ENCODE results near the gene SGPP2. TPM values are rescaled to one million over a fixed set of nuclear protein-coding genes. Genes with fewer than 3 reads are reported as not detected.

Gene SGPP2
- total RNA-seq, 4 donors from 2014 or later, result 33.6 to 66.0 (median 49.4) TPM

DNA sequence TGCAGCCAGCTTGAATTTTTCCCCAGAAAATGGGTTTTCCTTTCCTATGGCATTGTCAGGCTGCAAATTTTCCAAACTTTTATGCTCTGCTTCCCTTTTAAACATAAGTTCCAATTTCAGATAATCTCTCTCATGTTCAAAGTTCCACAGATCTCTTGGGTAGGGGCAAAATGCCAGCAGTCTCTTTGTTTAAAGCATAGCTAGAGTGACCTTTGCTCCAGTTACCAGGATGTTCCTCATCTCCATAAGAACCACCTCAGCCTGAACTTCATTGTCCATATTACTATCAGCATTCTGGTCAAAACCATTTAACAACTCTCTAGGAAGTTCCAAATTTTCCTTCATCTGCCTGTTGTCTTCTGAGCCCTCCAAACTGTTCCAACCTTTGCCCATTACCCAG lies 68.3 kb downstream of the SGPP2 start:
- no peak for DNase-seq
- no peaks in the 10 kb centered on the region for H3K9me3 ChIP-seq
- TF ChIP-seq, protein P1, sequence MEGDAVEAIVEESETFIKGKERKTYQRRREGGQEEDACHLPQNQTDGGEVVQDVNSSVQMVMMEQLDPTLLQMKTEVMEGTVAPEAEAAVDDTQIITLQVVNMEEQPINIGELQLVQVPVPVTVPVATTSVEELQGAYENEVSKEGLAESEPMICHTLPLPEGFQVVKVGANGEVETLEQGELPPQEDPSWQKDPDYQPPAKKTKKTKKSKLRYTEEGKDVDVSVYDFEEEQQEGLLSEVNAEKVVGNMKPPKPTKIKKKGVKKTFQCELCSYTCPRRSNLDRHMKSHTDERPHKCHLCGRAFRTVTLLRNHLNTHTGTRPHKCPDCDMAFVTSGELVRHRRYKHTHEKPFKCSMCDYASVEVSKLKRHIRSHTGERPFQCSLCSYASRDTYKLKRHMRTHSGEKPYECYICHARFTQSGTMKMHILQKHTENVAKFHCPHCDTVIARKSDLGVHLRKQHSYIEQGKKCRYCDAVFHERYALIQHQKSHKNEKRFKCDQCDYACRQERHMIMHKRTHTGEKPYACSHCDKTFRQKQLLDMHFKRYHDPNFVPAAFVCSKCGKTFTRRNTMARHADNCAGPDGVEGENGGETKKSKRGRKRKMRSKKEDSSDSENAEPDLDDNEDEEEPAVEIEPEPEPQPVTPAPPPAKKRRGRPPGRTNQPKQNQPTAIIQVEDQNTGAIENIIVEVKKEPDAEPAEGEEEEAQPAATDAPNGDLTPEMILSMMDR (IDR thresholded peaks at IDR 0.05), result no peak
- TF ChIP-seq POLR2A (IDR thresholded peaks at IDR 0.05), result no peak
- H3K4me3 ChIP-seq, result no peak overlapping the region
- intact Hi-C loops (cut with DNase I), result no loop called here
- no peaks in the 10 kb centered on the region for H3K4me1 ChIP-seq
- no peak overlapping the region for H3K27ac ChIP-seq
- peaks cover 0 to under 1% (median 0%) of the 10 kb centered on the region in 4 donors for H3K27me3 ChIP-seq
- no peaks in the 10 kb centered on the region for H3K36me3 ChIP-seq

DNA sequence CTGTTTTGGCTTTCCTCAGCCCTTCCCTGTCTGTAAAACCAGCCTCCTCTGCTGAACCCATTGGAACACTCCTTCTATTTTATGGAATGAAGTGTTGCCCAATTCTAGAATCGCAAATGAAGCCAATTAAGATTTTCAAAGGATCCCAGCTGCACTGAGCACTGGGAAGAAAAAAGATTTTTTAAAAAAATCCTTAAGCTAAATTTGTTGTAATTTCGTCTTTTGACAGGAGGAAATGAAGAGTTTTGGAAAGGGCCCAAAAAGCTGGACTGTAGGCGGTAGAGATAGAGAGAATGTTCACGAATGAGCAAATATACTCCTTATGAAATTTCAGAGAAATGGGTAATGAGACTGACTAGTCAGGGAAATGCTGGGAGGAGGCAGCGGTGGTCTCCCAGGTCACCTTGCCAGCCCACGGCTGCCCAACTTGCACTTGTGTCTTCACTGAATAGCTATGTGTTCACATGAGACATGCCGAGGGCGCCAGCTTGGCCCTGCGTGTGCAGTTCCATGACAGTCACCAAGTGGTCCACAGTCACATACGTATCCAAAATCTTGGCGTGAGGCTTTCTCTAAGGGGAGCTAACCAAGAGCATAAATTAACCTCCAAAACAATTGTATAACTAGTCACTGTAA lies 69.9 kb downstream of the SGPP2 start:
- no peak overlapping the region for H3K27ac ChIP-seq
- DNase-seq, result no peak
- no peak for TF ChIP-seq POLR2A (IDR thresholded peaks at IDR 0.05)
- TF ChIP-seq, protein P1 (IDR thresholded peaks at IDR 0.05), result no peak
- H3K27me3 ChIP-seq, result no peaks in the 10 kb centered on the region
- no peaks in the 10 kb centered on the region for H3K4me1 ChIP-seq
- intact Hi-C loops (cut with DNase I), result no loop called here
- WGBS, 2 donors, result 70 to 81% methylated on average over 11 of the region's 11 CpGs
- no peak overlapping the region for H3K4me3 ChIP-seq
- no peaks in the 10 kb centered on the region for H3K9me3 ChIP-seq
- H3K36me3 ChIP-seq, result no peaks in the 10 kb centered on the region

DNA sequence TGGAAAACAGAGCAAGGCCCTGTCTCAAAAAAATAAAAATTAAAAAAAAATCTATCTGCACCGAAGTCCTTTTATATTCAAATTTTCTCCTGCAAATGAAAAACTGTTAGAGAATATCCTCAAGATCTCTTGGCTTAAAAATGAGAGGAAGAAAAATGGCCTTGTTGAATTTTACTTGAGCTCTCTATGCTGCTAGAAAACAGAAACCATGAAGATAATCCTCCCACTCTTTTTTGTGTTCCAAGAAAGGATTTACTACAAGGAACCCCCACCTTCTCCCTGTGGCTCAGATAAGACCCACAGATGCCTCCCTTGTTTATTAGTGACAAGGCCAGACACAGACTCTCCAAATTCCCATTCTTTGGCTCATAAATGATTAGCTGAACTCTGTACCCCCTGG lies 71.0 kb downstream of the SGPP2 start:
- TF ChIP-seq POLR2A (IDR thresholded peaks at IDR 0.05), result no peak
- TF ChIP-seq, protein P1 (IDR thresholded peaks at IDR 0.05), result no peak
- H3K36me3 ChIP-seq, result no peaks in the 10 kb centered on the region
- no peaks in the 10 kb centered on the region for H3K9me3 ChIP-seq
- no peaks in the 10 kb centered on the region for H3K27me3 ChIP-seq
- WGBS, 2 donors, result 59 to 75% methylated on average over 1 of the region's 1 CpG
- intact Hi-C loops (cut with DNase I), result no loop called here
- H3K4me3 ChIP-seq, result no peak overlapping the region
- no peaks in the 10 kb centered on the region for H3K4me1 ChIP-seq
- DNase-seq, result no peak
- no peak overlapping the region for H3K27ac ChIP-seq

DNA sequence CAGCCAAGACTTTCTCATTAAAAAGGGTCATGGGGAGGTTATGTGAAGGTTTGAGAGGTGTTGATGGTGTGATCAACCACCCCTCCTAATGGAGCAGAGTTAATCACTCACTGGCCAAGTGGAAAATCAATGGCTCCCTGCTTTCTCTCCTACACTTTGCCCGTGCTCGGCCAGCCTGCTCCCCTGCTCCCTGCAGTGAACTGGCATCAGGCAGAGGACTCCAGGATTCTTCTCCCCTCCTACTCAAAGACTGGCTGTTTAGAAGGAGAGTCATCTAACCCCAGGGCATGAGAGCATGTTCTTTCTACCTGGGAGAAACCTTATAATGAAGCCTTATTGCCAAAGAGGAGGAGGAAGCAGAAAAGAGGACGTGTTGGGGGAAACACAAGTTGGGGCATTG lies 74.9 kb downstream of the SGPP2 start:
- Histone ChIP-seq H3K4me1 (no peaks in the 10 kb centered on the region), H3K36me3 (peaks cover 0 to 3% (median 0%) of the 10 kb centered on the region in 3 donors), H3K27me3 (no peaks in the 10 kb centered on the region), H3K27ac (no peak overlapping the region), H3K9me3 (no peaks in the 10 kb centered on the region), H3K4me3 (no peak overlapping the region)
- no peak for DNase-seq
- TF ChIP-seq POLR2A (IDR thresholded peaks at IDR 0.05), result no peak
- TF ChIP-seq, protein P1 (IDR thresholded peaks at IDR 0.05), result no peak
- intact Hi-C loops (cut with DNase I), result no loop called here
- WGBS, 2 donors, result 35 to 70% methylated on average over 2 to 3 of the region's 3 CpGs

DNA sequence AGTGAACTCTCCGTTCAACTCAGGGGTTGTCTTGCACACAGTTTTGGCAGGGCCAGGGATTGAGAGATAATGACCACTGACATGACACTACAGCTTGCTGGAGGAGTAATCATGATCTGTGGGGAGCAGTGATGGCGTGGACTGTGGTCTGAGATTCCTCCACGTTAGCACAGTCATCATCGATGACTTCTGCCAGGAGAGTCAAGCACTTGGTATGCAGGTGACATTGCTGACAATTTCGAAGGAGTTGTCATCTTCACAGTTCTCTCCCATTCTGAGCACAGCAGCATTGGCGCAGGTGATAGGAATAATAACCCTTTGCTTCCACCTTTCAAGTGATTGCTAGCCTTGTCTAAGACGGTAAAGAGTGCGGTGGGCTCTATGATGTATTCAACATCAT lies 79.8 kb downstream of the SGPP2 start:
- H3K36me3 ChIP-seq, result peaks cover 0 to 6% (median 0%) of the 10 kb centered on the region in 3 donors
- H3K4me1 ChIP-seq, result no peaks in the 10 kb centered on the region
- H3K4me3 ChIP-seq, result no peak overlapping the region
- 67 to 78% methylated on average over 7 to 8 of the region's 8 CpGs for WGBS, 2 donors
- no peaks in the 10 kb centered on the region for H3K9me3 ChIP-seq
- intact Hi-C loops (cut with DNase I), result no loop called here
- DNase-seq, result no peak
- H3K27me3 ChIP-seq, result no peaks in the 10 kb centered on the region
- no peak overlapping the region for H3K27ac ChIP-seq
- TF ChIP-seq POLR2A (IDR thresholded peaks at IDR 0.05), result no peak
- TF ChIP-seq, protein P1 (IDR thresholded peaks at IDR 0.05), result no peak
